ENCODE data around the gene SMARCA2.

SMARCA2 gene

GRCh38 chr9:2191609-2191972, 176.4 kb downstream of the SMARCA2 start:
- no peak overlapping the region for H4K8ac ChIP-seq (ENCODE audit: low read depth, low read length)
- H3K4me3 ChIP-seq (ENCODE audit: low read depth, low read length) = no peak overlapping the region
- H2AK5ac ChIP-seq (ENCODE audit: low read length) = no peak overlapping the region
- no CpG with 5 or more reads among the region's 4 CpGs for WGBS (ENCODE audit: extremely low coverage, insufficient coverage, insufficient read length)
- no peaks in the 10 kb centered on the region for H3K79me1 ChIP-seq (ENCODE audit: low read length)
- no peak for DNase-seq
- H3K27ac ChIP-seq (ENCODE audit: low read depth, low read length) = no peak overlapping the region
- no peak overlapping the region for H2AFZ ChIP-seq (ENCODE audit: insufficient read depth, low read length, poor library complexity)
- H3K4me2 ChIP-seq (ENCODE audit: low read length) = no peak overlapping the region
- H3K9me3 ChIP-seq (ENCODE audit: insufficient read depth, low read depth, low read length) = no peaks in the 10 kb centered on the region
- H4K12ac ChIP-seq (ENCODE audit: low read depth, low read length) = no peak overlapping the region
- H3K27me3 ChIP-seq (ENCODE audit: insufficient read depth, low read length) = no peaks in the 10 kb centered on the region
- H2BK12ac ChIP-seq (ENCODE audit: low read length) = no peak overlapping the region
- H3K14ac ChIP-seq (ENCODE audit: low read length) = no peak overlapping the region
- H2BK120ac ChIP-seq (ENCODE audit: insufficient read depth, low read length, poor library complexity) = no peak overlapping the region
- no peak overlapping the region for H4K91ac ChIP-seq (ENCODE audit: low read depth, low read length)
- H2BK5ac ChIP-seq (ENCODE audit: low read depth, low read length, poor library complexity) = no peak overlapping the region
- no peaks in the 10 kb centered on the region for H3K4me1 ChIP-seq (ENCODE audit: control insufficient read depth in 1 of 2, insufficient read depth in 2 of 2, low read length in 2 of 2)
- H3K23ac ChIP-seq (ENCODE audit: low read length) = no peak overlapping the region
- peaks cover 9 to 40% of the 10 kb centered on the region in 2 experiments for H3K36me3 ChIP-seq (ENCODE audit: control insufficient read depth in 1 of 2, insufficient read depth in 2 of 2, low read length in 2 of 2)
- no peaks in the 10 kb centered on the region for H3K79me2 ChIP-seq (ENCODE audit: control insufficient read depth, insufficient read depth, low read length, poor library complexity)
- H3K18ac ChIP-seq (ENCODE audit: low read length) = no peak overlapping the region
- no peak overlapping the region for H3K9ac ChIP-seq (ENCODE audit: low read length)
- no peak overlapping the region for H3K4ac ChIP-seq (ENCODE audit: low read depth, low read length)

GRCh38 chr9:2192356-2192979, 177.3 kb downstream of the SMARCA2 start:
- Histone ChIP-seq H3K27ac (ENCODE audit: low read depth, low read length) (no peak overlapping the region), H3K36me3 (ENCODE audit: control insufficient read depth in 1 of 2, insufficient read depth in 2 of 2, low read length in 2 of 2) (peaks cover 6 to 34% of the 10 kb centered on the region in 2 experiments), H3K18ac (ENCODE audit: low read length) (no peak overlapping the region), H3K9me3 (ENCODE audit: insufficient read depth, low read depth, low read length) (no peaks in the 10 kb centered on the region), H2BK5ac (ENCODE audit: low read depth, low read length, poor library complexity) (no peak overlapping the region), H3K23ac (ENCODE audit: low read length) (no peak overlapping the region), H3K4me1 (ENCODE audit: control insufficient read depth in 1 of 2, insufficient read depth in 2 of 2, low read length in 2 of 2) (no peaks in the 10 kb centered on the region), H3K4me3 (ENCODE audit: low read depth, low read length) (no peak overlapping the region), H3K79me1 (ENCODE audit: low read length) (no peaks in the 10 kb centered on the region), H3K27me3 (ENCODE audit: insufficient read depth, low read length) (no peaks in the 10 kb centered on the region), H2AFZ (ENCODE audit: insufficient read depth, low read length, poor library complexity) (no peak overlapping the region), H2BK120ac (ENCODE audit: insufficient read depth, low read length, poor library complexity) (no peak overlapping the region), H4K12ac (ENCODE audit: low read depth, low read length) (no peak overlapping the region), H3K4ac (ENCODE audit: low read depth, low read length) (no peak overlapping the region), H3K14ac (ENCODE audit: low read length) (no peak overlapping the region), H3K4me2 (ENCODE audit: low read length) (no peak overlapping the region), H3K9ac (ENCODE audit: low read length) (no peak overlapping the region), H4K8ac (ENCODE audit: low read depth, low read length) (no peak overlapping the region), H3K79me2 (ENCODE audit: control insufficient read depth, insufficient read depth, low read length, poor library complexity) (no peaks in the 10 kb centered on the region), H4K91ac (ENCODE audit: low read depth, low read length) (no peak overlapping the region), H2BK12ac (ENCODE audit: low read length) (no peak overlapping the region), H2AK5ac (ENCODE audit: low read length) (no peak overlapping the region)
- no CpG with 5 or more reads among the region's 5 CpGs for WGBS (ENCODE audit: extremely low coverage, insufficient coverage, insufficient read length)
- DNase-seq = no peak

GRCh38 chr9:2193552-2193951, 178.4 kb downstream of the SMARCA2 start:
- WGBS (ENCODE audit: extremely low coverage, insufficient coverage, insufficient read length) = no CpG with 5 or more reads among the region's 2 CpGs
- no peaks in the 10 kb centered on the region for H3K79me2 ChIP-seq (ENCODE audit: control insufficient read depth, insufficient read depth, low read length, poor library complexity)
- H3K9me3 ChIP-seq (ENCODE audit: insufficient read depth, low read depth, low read length) = no peaks in the 10 kb centered on the region
- DNase-seq = no peak
- no peak overlapping the region for H2BK5ac ChIP-seq (ENCODE audit: low read depth, low read length, poor library complexity)
- no peak overlapping the region for H2BK12ac ChIP-seq (ENCODE audit: low read length)
- peaks cover 6 to 34% of the 10 kb centered on the region in 2 experiments for H3K36me3 ChIP-seq (ENCODE audit: control insufficient read depth in 1 of 2, insufficient read depth in 2 of 2, low read length in 2 of 2)
- H3K23ac ChIP-seq (ENCODE audit: low read length) = no peak overlapping the region
- H3K79me1 ChIP-seq (ENCODE audit: low read length) = no peaks in the 10 kb centered on the region
- no peak overlapping the region for H3K9ac ChIP-seq (ENCODE audit: low read length)
- H3K4ac ChIP-seq (ENCODE audit: low read depth, low read length) = no peak overlapping the region
- H3K4me1 ChIP-seq (ENCODE audit: control insufficient read depth in 1 of 2, insufficient read depth in 2 of 2, low read length in 2 of 2) = no peaks in the 10 kb centered on the region
- H4K91ac ChIP-seq (ENCODE audit: low read depth, low read length) = no peak overlapping the region
- H4K12ac ChIP-seq (ENCODE audit: low read depth, low read length) = no peak overlapping the region
- no peak overlapping the region for H3K27ac ChIP-seq (ENCODE audit: low read depth, low read length)
- H3K4me3 ChIP-seq (ENCODE audit: low read depth, low read length) = no peak overlapping the region
- H4K8ac ChIP-seq (ENCODE audit: low read depth, low read length) = no peak overlapping the region
- no peak overlapping the region for H3K14ac ChIP-seq (ENCODE audit: low read length)
- no peak overlapping the region for H3K18ac ChIP-seq (ENCODE audit: low read length)
- no peaks in the 10 kb centered on the region for H3K27me3 ChIP-seq (ENCODE audit: insufficient read depth, low read length)
- H3K4me2 ChIP-seq (ENCODE audit: low read length) = no peak overlapping the region
- H2AFZ ChIP-seq (ENCODE audit: insufficient read depth, low read length, poor library complexity) = no peak overlapping the region
- no peak overlapping the region for H2BK120ac ChIP-seq (ENCODE audit: insufficient read depth, low read length, poor library complexity)
- no peak overlapping the region for H2AK5ac ChIP-seq (ENCODE audit: low read length)

- no CpG with 5 or more reads among the region's 11 CpGs for WGBS (ENCODE audit: extremely low coverage, insufficient coverage, insufficient read length)
These were observed 180.1 kb downstream of the SMARCA2 start for GRCh38 chr9:2195211-2195610.

More at GRCh38 chr9:2195211-2195610, 180.1 kb downstream of the SMARCA2 start:
- Histone ChIP-seq H3K23ac (ENCODE audit: low read length) (no peak overlapping the region), H3K36me3 (ENCODE audit: control insufficient read depth in 1 of 2, insufficient read depth in 2 of 2, low read length in 2 of 2) (peaks cover 4 to 24% of the 10 kb centered on the region in 2 experiments), H2BK5ac (ENCODE audit: low read depth, low read length, poor library complexity) (no peak overlapping the region), H3K9ac (ENCODE audit: low read length) (no peak overlapping the region), H2BK12ac (ENCODE audit: low read length) (no peak overlapping the region), H3K9me3 (ENCODE audit: insufficient read depth, low read depth, low read length) (peaks cover 2% of the 10 kb centered on the region), H3K79me2 (ENCODE audit: control insufficient read depth, insufficient read depth, low read length, poor library complexity) (no peaks in the 10 kb centered on the region), H3K18ac (ENCODE audit: low read length) (no peak overlapping the region), H2BK120ac (ENCODE audit: insufficient read depth, low read length, poor library complexity) (no peak overlapping the region), H3K27me3 (ENCODE audit: insufficient read depth, low read length) (no peaks in the 10 kb centered on the region), H3K4me1 (ENCODE audit: control insufficient read depth in 1 of 2, insufficient read depth in 2 of 2, low read length in 2 of 2) (no peaks in the 10 kb centered on the region), H3K4me2 (ENCODE audit: low read length) (no peak overlapping the region), H3K27ac (ENCODE audit: low read depth, low read length) (no peak overlapping the region), H3K4me3 (ENCODE audit: low read depth, low read length) (no peak overlapping the region), H3K4ac (ENCODE audit: low read depth, low read length) (no peak overlapping the region), H4K12ac (ENCODE audit: low read depth, low read length) (no peak overlapping the region), H4K8ac (ENCODE audit: low read depth, low read length) (no peak overlapping the region), H2AK5ac (ENCODE audit: low read length) (no peak overlapping the region), H3K14ac (ENCODE audit: low read length) (no peak overlapping the region), H2AFZ (ENCODE audit: insufficient read depth, low read length, poor library complexity) (no peak overlapping the region), H3K79me1 (ENCODE audit: low read length) (no peaks in the 10 kb centered on the region), H4K91ac (ENCODE audit: low read depth, low read length) (no peak overlapping the region)
- no peak for DNase-seq
